Activated gamma-delta T cell treated with anti-CD3 and anti-CD28 coated beads, Interleukin-2, amount 50 U/mL, for 16 hours (primary cell): ENCODE results near the gene DAPK2.
"Not testable (repeated sequence)": the region's sequence is repeated elsewhere in the genome, so short reads cannot be mapped to it uniquely, and the experiment has no call there.

Source experiments
- DNase-seq: peaks from one replicate; pipeline ENCODE4 v3.0.0-alpha.2; 2020; ENCODE audit warnings: low read depth

Gene DAPK2

DNA sequence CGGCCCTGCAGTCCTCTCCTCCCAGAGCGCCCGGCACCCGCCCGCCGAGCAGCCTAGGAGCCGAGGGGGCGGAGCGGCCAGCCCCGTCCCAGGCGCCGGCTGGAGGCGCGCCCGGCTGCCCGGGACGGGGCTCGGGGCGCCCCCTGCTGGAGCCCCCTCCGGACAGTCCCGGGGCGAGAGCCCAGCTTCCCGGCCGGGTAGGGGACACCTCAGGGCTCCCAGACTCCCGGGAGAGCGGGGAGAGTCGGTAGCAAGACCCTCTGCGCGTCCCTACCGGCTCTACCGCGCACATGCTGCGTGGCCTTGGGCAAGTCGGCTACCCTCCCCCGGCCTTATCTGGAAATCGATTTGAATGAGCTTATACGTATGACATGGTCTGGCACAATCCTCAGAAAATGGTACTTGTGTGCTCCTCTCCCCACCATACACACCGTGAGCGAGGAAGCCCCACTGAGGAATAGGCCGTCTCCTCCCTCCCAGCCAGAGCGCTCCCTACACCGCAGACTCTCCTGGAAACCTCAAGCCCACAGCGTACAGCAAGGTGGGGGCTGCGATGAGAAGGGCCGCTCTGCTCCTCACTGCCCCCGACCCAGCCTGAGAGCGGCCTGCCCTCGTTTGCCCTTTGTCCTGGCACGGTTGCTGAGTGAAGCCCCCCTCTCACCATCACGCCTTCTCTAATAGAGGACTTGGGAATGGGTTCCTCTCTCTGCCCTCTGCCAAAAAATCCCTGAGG lies at the start of gene DAPK2:
TSS of gene DAPK2 (minus strand) at position 65 of the 733 bp plus-strand sequence. CDS start 6,224 bp downstream, outside the sequence.
- peak; percentile 43 for DNase-seq

DNA sequence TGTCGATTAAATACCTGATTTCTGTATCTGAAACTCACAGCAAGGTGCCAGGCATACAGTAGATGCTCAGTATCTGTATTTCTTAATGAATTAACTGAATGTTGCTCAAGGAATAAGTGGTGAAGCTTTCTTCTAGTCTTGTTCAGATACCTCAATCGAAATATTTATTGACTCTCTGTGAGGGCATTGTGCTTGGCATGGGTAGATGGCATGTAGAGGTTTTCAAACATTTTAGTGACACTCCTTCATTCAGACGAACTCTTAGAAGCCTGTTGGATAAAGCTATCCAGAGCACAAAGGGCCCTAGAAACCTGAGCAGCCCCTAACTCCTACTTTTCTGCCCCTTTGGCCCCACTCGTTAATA lies 49.1 kb upstream of the DAPK2 start:
- DNase-seq: no peak

DNA sequence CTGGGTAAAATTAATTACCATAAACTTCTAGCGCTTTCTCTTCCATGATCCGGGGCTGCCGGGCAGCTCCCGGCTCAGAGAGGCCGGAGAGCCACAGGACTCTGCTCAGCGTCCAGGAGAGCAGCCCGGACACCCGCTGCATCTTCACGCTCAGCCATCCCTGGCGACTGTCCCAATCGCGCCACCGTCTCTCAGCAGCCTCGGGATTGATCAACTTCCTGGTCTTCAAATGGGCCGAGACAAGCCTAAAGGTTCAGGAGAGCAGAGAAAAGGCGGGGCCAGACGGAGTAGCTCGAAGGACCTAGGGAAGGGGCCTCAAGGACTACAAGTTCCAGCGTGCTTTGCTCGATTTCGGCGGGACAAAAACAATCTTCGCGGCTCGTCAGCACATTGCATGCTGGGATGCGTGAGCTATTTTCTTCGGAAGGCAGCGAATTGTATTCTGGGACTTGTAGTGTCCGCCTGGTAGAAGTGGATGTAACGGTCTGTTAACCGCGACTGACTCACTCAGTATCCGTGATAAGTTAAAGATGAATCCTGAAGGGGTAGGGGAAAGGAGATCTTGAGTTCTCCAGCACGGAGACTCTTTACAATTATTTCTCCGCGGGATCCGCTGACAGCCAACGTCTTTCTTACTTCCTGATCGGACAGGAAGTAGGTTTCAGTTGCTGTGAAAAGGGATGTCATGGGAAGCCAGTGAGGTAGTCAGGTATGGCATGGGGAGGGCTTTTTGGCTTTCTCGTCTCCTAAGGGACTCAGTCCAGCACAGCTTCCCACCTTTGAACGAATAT lies 47.5 kb upstream of the DAPK2 start, which contains the start of gene CIAO2A:
TSS of gene CIAO2A (minus strand) at position 212 of the 791 bp plus-strand sequence. CDS start at position 142, 70 bp downstream.
- DNase-seq: peak; percentile 82

DNA sequence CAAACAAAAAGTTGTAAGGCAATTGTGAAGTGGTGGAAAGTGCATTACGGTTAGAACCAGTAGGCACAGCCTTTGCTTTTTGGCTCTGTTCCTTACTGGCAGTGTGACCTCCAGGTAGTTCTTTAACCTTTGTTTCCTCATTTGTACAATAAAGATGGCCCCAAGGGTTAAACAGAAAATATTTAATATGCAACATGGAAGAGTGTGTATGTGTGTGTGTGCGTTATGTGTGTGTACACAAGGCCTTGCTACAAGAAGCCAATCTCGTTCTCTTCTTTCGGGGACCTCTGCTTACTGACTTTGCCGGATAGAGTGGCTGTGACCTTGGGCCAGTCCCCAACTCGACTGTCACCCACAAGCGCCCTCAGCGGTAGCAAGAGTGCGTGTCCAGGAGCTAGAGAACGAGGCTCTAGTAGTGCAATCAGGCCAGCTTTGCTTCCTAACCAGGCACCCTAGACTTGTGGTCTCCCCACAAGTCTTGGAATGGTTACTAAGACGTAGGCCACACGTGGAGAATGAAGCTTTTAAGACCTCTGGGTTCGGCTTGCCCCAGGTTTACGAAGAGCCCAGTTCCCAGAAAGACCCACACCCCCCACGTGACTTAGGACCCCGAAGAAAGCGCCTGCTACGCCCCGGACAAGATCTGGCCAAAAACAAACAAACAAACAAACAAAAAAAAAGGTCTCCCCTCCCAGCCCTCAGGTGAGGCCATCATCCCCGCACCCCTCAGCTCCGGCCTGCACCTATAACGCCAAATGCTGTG lies 46.8 kb upstream of the DAPK2 start:
- DNase-seq: no peak

DNA sequence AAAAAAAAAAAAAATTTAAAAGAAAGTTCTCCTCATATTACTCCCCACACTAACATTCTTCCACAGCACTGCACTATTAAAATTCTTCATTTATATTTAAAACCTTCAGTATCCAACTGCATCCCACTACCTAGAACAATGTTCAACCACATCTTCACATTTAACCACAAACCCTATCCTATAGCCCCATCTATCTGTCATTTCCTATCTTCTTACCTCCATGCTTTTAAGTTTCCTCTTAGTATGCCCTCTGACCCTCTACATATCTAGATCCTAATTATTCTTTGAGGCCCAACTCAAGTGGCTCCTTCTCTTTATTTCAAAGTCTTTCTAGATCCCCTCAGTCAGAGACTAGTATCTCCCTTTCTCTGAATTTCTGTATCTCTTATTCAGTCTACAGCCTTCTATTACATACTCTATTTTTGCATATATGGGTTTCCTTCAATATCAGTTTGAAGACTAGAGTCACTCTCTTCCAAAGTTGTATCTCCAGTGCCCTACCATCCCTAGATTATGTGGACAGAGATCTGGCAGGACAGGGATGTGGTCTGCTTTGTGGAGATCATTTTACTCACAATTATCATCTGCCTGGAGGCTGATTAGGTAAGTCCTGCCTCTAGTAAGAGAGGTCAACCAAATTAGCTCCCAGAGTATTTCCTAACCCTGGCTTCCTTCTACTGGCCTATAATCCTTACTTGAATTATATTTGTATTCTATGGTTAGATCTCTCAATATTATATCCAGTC lies 46.0 kb upstream of the DAPK2 start:
- DNase-seq: no peak

DNA sequence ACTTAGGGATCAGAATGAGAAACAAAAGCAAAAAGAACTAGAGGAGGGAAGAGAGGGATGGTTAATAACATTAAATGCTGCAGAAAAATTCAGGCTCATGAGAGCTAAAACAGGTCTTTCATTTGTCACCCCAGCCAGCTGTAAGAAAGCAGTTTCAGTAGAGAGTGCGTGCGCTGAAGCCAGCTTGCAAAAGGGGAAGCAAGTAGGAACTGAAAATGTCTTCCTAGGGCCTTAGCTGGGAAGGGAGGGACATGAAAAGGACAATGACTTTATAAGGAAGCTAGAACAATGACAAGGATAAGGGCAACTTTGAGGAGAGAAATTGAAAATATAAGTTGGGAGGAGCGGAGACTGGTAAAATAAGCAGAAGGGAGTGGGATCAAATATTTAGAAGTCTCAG lies 44.2 kb upstream of the DAPK2 start:
- no peak for DNase-seq

DNA sequence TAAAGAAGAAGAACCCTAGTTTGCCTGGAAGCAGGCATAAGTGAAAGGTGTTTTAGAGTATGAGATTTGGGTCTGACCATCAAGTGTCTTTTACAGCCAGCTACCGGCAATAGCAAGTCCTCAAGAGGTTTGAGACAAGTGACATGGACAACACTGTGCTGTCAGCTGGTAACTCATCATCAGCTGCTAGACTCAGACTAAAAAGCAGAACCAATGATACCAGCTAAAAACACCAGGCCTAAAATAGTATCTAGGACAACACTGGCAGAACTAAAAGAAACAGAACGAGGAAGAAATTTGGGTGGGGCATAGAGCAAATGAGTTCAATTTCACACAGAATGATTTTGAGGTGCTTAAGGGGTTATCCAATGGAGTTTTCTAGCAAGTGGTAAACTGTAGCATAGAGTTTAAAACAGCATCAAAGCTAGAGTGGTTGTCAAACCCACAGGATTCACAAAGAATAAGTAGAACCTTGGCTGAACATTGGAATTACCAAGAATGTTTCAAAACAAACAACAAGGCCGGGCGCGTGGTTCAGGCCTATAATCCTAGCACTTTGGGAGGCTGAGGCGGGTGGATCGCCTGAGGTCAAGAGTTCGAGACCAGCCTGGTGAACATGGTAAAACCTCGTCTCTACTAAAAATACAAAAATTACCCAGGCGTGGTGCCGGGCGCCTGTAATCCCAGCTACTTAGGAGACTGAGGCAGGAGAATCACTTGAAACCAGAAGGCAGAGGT lies 43.4 kb upstream of the DAPK2 start:
- DNase-seq: no peak

DNA sequence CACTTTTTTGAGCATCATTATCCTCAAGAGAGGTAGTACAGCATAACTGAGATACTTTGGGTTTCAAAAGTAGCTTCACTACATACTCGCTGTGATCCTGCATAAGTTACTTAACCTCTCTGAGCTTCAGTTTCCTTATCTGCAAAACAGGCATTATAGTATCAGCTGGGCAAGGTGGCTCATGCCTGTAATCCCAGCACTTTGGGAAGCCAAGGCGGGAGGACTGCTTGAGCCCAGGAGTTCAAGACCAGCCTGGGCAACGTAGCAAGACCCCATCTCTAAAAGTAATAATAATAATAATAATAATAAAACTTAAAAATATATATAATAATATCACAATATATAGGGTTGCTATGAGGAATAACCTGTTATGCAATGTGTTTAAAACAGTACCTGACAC lies 36.5 kb upstream of the DAPK2 start:
- no peak for DNase-seq

DNA sequence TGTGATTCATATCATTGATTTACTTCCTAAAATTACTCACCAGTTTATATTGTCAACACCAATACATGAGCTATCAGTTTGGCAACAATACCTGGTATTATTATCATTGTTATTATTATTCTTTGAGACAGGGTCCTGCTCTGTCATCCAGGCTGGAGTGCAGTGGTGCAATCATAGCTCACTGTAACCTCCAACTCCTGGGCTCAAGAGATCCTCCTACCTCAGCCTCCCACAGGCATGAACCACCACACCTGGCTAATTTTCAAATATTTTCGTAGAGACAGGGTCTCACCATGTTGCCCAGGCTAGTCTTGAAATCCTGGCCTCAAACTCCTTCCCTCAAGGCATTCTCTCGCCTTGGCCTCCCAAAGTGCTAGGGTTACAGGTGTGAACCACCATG lies 27.2 kb upstream of the DAPK2 start:
- not testable (repeated sequence) for DNase-seq

DNA sequence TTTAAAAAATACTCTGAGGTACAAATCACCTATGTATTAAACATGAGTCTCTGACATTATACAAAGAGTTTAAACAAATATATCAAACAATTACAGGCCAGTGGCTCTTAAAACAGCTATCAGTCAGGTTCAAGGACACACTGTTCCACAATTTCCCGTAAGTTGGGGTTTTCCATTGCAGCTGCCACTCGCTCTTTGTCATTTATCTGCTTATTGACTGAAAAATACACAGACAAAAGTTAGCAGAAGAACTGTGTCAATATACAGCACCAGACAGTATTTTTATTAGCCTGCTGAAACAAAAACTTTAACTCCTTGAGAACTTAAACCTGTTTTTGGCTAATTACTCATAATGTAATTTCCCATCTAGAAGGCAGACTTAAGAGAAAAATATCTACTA lies 26.5 kb upstream of the DAPK2 start:
- no peak for DNase-seq

DNA sequence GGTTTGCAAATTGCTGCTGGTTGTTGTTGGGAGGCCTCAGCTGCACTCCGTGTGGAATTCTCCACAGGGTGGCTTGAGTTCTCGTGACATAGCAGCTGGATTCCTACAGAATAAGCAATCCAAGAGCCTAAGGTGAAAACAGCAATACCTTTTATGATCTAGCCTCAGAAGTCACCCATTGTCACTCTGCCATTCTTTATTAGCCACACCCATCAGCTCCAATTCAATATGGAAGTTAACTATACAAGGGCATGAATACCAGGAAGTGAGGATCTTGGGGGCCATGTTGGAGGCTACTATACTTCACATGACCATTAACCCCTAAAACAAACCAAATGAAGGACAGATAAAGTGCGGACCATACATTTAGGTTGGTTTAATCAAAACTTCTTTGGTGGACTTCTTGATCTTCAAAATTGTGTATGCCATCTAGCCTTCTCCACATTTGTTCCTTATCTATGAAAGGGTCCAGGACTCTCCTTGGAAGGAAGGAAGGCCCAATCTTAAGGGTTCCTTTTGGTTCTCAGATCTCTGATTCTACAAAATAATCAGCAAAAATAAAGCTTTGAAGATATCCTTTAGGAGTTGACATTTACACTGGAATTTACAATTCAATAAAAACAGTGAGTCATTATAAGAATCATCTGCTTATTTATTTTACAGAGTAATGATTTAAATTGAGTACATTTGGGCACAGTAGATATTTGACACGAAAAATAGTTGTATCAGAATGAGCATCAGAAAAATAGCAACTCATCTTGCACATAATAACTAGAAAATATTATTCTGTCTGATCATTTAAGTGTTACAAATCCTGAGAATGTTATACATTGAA lies 25.9 kb upstream of the DAPK2 start:
- DNase-seq: no peak

DNA sequence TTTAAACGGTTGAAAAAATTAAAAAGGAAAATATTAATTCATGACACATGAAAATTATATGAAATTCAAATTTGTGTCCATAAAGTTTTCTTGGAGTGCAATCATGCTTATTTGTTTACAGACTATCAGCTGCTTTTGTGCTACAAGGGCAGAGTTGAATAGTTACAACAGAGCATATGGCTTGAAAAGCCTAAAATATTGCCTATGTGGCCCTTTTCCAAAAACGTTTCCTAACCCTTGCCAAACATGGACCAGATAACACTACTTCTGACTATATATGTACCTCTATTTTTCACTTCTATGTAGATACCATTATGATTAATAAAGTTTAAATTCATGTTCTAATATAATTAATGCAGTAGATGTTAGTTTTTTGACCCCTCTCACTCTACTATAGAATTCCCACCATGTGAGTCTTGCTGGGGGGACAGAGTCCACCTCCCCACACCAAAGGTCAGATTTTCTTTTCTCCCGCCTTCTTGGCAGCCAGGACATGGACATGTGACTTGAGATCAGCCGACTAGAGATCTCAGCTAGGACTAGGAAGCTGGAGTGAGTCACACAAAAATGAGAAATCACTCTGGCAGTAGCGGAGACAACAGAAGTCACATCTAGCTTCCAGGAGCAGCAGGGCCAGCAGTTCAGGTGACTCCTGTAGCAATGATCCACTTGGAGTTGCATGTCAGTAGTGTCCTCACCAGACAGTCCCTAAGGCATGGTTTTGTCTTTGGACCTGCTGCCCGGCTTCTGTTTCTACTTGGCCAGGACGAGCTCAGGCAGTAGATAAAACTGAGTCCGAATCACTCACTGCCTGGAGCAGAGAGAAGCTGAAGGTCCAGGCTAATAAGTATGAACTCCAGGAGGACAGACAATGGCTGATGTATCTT lies 24.9 kb upstream of the DAPK2 start:
- DNase-seq: no peak

DNA sequence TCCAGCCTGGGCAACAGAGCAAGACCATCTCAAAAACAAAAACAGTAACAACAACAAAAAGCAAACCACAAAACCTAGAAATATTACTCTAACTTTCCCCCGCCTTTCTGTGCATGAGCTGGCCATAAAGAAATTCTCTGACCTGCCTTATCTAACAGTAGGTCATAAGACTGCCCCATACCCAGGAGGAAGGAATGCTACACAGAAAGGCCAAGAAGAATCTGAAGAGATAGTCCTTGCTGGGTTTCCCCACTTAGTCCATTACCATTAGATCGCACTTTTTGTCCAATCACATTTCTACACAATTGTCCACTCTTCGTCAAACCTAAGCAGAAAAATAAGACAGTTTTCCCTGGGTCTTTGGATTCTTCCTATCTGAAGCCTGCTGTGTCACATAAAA lies 23.8 kb upstream of the DAPK2 start:
- no peak for DNase-seq

DNA sequence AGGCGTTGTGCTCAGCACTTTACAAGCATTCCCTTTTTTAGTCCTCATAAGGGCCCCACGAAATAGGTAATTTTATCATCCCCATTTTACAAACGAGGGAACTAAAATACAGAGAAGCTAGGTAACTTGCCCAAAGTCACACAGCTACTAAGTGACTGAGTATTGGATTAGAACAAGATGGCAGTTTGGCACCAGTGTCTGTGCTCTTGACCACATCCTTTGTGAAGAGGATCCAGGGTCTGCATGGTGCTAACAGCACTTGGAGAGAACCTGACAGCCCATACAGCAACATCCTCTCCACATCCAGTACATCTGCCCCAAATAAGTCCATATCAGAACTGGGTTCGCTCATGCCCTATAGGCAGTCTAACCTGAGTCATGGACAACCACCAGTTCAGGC lies 21.8 kb upstream of the DAPK2 start:
- no peak for DNase-seq

DNA sequence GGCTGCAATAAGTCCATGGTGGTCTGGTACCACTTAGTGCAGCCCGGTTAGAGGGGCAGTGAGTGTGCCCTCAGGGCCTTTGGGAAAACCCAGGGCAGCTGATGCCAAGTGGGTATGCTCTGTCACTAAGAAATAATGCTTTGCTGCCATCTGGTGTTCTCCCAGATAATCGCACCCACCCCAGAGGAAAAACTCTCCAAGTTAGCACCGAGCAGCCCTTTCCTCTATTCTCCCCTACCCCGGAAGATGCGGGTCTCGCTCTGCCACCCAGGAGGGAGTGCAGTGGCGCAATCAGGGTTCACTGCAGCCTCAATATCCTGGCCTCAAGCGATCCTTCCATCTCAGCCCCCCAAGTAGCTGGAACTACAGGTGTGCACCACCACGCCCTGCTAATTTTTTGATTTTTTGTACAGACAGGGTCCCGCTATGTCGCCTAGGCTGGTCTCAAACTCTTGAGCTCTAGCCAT lies 21.3 kb upstream of the DAPK2 start:
- peak; percentile 58 for DNase-seq

DNA sequence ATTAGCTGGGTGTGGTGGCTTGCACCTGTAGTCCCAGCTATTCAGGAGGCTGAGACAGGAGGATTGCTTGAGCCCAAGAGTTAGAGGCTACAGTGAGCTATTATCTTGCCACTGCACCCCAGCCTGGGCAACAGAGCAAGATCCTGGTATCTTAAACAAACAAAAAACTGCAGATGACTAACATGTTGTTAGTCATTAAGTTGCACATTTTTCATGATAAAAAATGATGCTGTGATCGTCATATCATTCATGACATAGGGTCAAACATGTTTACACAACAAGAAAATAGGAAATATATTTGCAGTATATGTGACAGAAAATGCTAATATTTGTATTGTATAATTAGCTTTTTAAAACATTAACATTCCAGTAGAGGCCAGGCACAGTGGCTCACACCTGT lies 20.2 kb upstream of the DAPK2 start:
- DNase-seq: no peak

DNA sequence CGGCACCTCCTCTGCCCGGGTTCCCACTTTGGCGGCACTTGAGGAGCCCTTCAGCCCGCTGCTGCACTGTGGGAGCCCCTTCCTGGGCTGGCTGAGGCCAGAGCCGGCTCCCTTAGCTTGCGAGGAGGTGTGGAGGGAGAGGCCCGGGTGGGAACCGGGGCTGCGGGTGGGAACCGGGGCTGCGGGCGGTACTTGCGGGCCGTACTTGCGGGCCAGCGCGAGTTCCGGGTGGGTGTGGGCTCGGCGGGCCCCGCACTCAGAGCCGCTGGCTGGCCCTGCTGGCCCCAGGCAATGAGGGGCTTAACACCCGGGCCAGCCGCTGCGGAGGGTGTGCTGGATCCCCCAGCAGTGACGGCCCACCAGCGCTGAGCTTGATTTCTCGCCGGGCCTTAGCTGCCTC lies 14.4 kb upstream of the DAPK2 start:
- no peak for DNase-seq

DNA sequence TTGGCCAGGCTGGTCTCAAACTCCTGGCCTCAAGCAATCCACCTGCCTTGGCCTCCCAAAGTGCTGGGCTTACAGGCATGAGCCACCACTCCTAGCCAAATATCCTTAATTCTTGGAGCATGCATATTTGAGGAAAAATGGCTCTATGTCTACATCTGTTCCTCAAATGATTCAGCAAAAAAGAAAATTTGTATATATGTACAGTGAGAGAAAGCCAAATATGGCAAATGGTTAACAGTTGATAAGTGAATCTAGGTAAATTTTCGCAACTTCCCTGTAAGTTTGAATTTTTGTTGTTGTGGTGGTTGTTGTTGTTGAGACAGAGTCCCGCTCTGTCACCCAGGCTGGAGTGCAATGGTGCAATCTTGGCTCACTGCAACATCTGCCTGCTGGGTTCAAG lies 12.8 kb upstream of the DAPK2 start:
- DNase-seq: not testable (repeated sequence)

DNA sequence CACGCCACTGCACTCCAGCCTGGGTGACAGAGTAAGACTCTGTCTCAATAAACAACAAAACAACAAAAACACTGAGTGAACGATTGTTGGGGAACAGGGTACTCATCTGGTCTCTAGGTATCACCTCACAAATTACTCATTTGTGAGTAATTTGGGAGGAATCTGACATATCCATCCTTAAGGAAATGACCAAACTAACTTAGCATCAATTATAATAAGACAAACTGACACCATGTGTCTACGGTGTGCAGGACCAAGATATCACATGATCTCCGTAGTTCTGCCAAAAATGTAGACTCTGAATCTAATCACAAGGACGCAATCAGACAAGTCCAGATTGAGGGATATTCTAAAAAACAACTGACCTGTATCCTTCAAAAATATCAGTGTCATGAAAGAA lies 12.0 kb upstream of the DAPK2 start:
- no peak for DNase-seq
